Right hindlimb (tissue), 1 donor: ENCODE data around the gene SEC62.

Experiments
- DNase-seq: peaks from one replicate; pipeline ENCODE4 v3.0.0-alpha.2; 2018

Gene SEC62, protein sequence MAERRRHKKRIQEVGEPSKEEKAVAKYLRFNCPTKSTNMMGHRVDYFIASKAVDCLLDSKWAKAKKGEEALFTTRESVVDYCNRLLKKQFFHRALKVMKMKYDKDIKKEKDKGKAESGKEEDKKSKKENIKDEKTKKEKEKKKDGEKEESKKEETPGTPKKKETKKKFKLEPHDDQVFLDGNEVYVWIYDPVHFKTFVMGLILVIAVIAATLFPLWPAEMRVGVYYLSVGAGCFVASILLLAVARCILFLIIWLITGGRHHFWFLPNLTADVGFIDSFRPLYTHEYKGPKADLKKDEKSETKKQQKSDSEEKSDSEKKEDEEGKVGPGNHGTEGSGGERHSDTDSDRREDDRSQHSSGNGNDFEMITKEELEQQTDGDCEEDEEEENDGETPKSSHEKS

DNA sequence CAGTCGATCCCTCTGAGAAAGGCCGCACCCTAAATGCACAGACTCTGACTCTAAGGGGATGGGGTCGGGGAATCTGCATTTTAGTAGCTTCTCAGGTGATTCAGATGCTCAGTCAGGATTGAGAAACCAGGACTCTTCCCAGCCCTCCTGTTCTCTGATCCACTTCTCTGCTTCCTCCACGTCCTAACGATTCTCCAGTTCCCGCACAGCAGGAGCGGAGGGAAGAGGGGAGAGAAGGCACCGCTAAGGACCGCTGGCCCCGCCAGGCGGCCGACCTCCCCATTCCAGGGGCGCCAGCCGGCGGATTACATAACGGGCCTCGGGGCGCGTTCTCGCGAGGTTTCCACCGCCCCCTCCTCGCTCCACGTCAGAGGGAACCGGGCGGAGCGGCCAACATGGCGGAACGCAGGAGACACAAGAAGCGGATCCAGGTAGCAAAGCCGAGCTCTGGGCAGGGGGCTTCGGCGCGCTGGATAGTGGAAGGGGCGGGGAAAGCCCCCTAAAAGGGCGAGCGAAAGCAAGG is at the start of gene SEC62:
Gene SEC62 (plus strand): TSS at position 380 of the 523 bp plus-strand sequence. CDS start 16 bp downstream, at position 396.
- peak; percentile 97 for DNase-seq

DNA sequence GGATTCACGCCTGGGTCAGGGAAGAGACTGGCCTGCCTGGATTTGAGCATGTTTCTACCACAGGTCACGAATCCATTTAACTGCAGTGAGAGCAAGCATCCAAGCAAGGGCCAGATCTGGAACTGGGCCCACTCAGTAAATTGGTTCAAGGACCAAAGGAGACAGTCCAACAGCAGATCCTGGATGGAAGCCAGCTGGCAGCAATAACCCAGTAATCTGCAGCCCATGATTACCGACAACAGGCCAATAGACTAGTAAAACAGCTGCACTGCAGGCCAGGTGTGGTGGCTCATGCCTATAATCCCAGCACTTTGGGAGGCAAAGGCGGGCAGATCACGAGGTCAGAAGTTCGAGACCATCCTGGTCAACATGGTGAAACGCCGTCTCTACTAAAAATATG is 43.4 kb upstream of the SEC62 start:
- peak; percentile 55 for DNase-seq

DNA sequence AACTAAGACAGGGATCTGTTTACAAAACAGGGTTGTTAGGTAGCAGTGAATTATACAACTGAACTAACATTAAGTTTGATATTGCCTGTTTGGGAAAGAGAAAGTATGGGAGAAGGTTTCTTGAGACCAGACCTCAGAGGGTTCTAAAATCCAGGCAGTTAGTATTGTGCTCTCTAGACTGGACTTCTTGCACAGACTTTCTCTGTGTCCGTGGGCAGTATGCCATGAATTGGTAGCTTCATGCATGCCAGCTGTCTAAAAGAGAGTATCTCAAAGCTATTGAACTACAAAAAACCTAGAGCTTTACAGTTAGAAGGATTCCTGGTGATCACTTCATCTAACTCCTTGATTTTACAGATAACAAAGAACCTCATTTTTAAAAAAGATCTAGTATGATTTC is 42.8 kb upstream of the SEC62 start:
- DNase-seq: no peak

DNA sequence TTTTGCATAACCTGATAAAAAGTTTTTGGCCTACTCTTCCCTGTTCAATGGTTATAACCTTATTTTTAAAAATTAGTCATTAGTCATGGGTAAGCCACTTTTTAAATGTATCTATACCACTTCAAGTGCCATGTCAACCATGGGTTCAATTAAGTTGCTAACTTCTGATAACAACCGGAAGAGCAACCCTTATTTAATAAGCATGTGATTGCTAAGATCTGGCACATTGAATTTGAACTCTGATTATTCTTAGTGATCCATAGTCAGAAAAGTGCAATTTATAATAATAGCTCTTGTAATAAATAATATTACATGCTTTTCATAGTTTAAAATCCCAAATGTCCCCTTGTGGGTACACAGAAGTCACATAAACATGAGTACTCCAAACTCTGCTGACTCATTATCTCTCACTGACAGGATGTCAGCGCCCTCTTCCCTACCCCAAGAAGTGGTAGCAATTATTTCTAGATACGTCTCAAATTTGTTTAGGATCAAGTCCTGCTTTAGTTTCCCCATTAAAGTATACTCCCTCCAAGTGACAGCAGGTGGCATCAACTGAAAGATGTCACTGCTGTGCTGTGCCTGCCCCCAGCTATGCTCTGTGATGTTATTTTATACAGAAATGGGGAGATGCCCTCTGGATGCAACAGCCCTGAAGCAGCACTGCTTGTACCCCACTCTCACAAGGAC is 36.6 kb upstream of the SEC62 start:
- no peak for DNase-seq

DNA sequence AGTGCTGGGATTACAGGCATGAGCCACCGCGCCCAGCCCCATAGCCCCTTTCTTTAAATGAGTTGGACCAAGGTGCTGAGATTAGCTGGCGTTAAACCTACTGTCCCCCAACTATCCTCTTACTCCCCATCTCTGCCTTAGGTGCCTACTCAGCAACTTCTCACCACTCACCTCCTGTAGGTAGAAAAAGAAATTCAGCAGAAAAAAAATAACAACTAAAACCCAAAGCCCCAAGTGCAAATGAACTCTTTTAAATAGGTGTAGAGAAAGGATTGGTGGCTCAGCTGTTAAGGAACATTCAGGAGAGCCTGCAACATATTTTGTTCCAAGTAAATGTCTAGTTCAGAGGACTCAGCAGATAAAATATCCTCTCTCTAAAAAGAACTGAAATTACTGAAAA is 35.8 kb upstream of the SEC62 start:
- DNase-seq: no peak

DNA sequence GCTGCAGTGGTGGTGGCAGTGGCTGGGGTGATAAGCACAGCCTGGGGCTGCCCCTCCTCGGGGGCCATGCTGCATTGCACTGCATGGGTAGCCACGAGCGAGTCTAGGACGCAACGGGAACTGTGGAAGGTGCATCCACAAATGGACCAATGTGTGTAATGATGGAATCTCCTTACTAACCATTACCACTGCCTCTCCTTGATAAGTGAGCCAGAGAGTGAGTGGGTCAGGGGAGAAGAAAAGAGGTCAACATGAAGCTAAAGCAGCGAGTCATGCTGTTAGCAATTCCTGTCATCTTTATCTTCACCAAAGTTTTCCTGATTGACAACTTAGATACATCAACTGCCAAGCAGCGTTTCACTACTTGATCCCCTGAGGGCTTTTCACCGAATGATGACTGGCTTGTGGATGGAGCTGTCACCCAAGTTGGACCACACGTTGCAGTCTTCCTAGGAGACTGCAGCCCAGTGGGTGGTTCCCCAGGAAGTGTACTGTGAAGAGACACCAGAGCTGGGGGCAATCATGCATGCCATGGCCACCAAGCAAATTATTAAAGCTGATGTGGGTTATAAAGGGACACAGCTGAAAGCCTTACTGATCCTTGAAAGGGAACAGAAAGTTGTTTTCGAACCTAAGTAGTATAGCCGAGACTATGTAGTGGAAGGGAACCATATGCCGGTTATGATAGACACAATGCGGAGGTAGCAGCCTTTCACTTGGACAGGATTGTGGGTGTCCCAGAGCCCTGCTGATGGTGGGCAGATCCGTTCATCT is 34.7 kb upstream of the SEC62 start:
- DNase-seq: no peak

DNA sequence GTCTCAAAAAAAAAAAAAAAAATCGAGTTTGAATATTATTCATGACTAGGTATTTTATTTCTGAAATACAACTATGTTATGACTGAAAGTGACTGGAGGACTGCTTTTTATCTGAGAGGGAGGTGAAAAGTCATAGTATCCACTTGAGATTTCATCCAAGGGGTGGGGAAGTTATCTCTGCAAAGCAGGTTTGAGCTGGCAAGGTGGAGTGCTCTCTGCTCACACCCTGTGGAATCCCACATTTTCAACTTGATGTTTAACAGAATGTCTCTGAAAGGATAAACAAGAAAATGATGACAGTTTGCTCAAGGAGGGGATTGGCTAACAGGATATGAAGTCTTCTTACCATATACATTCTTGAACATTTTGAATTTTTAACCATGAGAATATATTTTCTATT is 27.3 kb upstream of the SEC62 start:
- DNase-seq: no peak

DNA sequence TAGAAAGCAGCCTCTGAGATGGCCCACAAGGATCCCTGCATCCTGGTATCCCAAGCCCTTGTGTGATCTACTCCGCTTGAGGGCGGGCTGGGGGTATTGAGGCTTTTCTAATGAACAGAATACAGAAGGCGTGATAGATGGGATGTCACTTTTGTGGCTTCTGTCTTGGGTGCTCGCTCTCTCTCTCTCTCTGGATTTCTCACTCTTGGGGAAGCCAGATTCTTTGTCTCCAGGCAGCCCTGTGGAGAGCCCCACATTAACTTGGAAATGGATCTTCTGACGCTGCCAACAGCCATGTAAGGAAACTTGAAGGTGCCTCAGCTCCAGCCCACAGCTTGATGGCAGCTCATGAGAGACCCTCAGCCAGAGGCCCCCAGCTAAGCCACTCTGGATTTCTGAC is 26.9 kb upstream of the SEC62 start:
- no peak for DNase-seq

DNA sequence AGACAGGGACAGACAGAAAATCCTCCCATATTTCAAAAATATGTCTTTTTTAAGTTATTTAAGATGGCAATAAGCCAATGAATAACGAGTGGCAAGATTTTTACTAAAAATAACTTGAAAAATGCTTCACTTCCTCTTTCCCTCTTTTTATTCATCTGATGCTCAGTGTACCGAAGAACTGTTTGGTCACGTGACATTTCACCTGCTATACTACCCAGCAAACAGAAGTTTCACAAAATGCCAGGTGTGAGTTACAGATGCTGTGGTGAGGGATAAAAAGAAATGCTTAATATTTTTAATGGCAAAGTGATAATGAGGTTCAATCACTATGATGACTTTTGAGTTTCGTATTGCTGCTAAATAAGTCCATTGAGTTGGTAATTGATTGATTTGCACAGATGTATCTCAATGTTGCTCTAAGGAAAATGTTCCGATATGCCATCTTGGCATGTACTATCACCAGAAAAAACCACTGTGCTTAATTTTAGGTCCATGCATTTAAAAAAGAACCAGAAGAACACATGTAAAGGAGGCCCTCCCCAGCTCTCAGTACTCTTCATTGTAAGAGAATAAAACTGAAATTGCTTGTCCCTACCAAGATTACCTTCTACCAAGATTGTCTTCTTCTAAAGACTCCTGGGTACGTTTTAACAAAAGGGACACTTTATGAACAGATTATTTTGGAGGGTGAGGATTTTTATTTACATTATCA is 26.0 kb upstream of the SEC62 start:
- DNase-seq: no peak

DNA sequence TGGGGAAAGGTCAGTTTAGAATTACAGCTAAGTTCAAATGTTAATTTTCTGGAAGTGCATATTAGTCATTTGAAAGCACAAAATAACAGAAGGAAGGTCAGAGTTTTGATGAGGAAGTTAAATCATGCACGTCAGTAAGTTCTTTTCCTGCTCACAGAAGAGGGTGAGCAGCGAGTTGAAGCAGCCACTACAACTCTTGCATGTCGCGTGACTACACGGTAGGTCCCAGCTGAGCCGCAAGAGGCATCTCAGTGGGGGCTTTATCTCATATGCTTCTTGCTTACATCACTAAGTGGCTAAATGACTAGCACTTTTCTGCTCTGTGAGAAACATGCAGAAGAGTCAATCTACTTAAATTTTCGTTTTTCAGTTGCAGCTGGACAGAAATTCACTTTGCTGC is 21.3 kb upstream of the SEC62 start:
- no peak for DNase-seq

DNA sequence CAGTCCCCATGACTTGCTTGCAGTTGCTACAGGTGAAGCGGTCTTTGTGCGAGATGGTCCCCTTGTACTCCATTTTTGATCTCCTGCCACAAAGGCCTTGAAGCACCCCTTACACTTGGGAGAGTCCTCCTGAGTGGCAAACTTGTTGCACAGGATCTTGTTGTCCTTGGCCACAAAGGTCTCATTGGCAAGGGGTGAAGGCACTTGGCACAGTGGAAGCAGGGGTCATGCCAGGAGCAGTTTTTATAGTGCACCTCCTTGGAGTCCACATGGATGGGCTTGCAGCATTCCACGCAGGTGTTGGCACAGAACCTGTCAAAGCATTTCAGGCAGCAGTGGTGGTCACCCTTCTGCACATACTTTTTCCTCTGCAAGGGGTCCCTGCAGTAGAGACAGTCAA is 20.3 kb upstream of the SEC62 start:
- no peak for DNase-seq

DNA sequence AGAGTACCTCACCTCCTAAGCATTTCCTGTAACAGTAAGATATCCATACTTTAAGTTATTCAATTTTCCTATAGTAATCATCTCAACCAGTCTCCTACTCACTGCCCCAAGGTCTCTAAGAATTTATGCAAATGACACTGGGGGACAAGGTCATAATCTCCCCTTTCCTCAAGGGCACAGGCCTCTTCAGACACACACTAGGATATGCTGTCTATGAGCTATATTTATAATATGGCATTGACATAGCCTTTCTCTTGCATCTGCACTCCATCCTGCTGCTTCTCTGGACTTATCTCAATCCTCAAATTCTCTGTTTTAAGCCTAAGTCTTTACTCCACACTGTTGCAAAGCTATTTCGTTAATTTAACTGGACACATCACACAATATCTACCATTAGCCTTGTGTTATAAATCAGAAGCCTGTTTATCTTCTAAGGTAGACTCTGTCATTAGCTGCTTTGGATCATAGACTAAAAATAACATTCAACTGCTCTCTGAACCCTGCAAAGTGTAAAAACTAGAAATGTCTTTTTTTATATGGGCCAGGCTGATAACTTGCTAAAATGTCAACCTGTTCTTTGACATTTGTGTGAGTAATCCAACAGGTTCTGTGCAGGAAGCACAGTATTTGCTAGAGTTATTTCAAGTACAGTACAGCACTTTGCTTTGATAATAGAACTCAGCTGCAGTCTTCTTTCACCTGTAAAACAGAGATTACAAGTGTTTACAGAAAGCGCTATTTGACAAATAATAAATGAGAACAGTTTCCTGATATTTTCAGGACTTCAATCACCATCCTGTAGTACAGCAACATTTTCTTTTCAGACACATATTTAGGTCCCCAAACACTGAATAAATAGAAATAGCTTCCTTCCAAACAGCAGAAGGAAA is 17.8 kb upstream of the SEC62 start:
- no peak for DNase-seq

DNA sequence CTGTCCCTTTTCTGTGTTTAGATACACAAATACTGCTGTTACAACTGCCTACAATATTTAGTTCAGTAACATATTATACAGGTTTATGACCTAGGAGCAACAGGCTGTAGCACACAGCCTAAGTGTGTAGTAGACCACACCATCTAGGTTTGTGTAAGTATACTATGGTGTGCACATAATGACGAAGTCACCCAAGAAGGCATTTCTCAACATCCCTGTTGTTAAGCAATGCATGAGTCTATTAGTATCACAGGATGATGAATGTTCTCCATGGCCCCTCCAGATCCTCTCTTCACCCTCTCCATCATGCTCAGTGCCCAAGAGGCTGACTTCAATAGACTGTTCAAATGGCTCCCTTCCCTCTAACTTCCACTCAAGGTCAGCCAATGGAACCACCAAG is 14.6 kb upstream of the SEC62 start:
- no peak for DNase-seq

DNA sequence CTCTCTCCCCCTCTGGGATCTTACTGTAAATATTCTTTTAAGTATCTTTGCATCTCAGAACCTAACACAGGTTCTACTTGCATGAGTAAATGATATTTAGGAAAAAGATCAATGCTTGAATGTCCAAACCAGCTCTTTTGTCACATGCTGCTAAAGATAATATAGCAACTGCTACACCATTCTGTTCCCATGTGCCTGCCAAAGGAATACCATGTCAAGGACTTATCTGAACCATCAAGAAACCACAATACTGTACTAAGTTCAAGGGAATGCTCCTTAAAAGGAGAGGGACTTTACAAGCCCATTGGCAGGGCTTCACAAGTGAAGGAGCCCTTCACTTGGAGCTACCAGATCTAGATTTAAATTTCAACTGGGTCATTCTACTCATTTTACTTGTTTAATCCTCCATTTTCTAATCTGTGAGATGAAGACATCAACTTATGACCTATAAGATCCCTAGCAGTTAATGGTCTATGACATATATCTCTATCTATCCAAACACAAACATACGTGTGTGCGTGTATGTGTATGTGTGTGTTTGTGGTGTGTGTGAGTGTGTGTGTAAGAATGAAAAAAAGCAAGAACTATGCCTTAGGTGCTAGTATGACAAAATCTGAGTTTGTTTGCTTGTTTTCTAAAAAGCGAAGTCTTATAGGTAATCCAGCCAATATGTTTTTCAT is 13.0 kb upstream of the SEC62 start:
- DNase-seq: no peak

DNA sequence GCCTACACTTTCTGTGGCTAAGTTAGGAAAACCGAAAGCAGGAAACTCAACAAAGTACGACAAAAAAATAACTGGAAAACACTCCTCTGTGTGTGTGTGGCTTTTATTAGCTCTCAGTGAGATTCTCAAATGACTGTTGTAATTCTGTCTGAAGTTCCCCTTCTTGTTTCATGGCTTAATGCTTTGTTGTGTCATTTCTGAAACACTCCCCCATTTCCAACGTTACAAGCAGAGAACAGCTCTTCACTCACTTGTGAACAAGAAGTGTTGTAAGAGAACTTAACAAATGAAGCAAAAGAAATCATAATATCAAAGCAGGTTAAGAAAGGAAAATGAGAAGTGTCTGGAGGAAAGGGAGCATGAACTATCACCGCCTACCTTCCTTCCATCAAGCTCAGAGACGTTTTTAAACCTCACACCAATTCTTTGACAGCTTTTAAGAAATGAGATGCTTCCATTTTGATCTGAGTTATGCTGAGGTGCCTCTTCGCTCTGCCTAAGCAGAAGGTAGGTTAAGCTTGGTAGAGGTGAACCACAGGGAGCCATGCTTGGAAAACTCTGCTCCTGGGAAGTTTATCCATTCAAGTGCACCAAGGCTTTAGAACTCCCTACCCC is 12.4 kb upstream of the SEC62 start:
- no peak for DNase-seq

DNA sequence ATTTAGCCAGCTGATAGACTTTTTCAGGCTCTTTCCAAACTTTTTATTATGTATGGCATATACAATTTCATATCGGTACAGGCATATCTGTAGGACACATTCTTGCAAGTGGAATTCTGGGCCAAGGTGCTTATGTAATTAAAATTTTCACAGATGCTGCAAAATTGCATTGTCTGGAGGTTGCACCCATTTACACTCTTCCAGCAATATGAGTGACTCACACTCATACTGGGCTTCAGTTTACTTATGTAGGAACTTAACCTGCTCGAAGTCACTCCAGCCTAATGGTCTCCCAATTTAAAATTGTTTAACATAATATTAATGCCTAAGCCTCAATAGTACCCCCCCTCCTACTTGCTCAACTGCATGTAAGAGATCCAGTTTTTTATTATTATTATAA is 11.2 kb upstream of the SEC62 start:
- DNase-seq: no peak

DNA sequence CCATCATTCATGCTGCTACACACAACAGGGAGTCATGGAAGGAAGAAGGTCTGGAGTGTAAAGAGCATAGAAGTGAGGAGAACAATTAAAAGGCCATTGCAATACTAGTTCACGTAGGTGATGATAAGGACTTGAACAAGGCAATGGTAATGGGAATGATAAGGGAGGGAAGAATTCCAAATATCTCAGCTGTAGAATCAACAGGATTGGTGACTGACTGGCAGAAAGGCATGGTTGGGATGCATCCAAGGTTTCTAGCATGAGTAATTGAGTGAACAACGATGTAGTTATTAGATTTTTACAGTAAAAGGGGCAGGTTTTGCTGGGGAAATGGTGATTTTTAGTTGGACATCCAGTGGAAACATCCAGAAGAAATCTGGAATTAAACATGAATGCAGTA is 2.4 kb upstream of the SEC62 start:
- DNase-seq: no peak

DNA sequence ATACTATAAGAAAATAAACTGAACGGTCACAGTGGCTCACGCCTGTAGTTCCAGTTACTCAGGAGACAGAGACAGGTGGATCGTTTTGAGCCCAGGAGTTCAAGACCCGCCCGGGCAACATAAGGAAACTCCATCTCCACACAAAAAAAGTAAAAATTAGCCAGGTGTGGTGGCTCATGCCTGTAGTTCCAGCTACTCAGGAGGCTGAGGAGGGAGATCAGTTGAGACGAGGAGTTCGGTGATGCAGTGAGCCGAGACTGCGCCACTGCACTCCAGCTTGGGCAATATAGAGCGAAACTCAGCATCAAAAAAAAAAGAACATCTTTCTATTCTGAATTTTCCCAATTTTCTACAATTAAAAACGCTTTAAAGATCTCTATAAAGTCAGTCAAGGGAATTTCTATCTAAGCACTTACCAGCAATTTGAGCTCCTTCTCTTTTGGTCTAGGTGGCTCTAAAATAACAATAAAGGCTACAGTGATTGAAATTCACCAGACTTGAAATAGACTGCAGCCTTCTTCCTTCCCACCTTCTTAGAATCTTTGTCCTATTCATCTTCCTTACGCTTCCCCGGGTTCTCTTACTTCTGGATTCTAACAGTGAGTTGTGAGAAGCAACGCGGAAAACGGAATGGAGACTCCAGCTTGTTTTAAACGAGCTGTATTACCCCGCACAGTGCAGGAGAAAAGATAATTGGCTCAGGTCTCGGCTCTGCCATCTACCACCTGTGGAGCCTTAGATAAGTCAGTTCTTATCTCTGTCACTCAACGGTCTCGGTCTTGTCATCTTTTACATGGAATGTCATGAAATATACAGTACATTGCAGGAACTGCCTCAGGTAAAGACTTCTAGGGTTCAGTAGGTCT is 812 bp upstream of the SEC62 start:
- no peak for DNase-seq
